PC-3 (cell line): Measurements from ENCODE around the gene CST11.

Experiments used
- CTCF ChIP-seq: fragments of 300-600 bp; sonication (generic); conservative IDR thresholded peaks from 2 replicates; pipeline ENCODE4 v1.5.1; 2017; ENCODE audit warnings: antibody characterized with exemption, low read depth, mild to moderate bottlenecking, low read length
- EZH2phosphoT487 ChIP-seq: fragments of 300-600 bp; sonication (generic); IDR thresholded peaks from 2 replicates; pipeline ENCODE4 v1.6.1; 2018; ENCODE audit warnings: mild to moderate bottlenecking, antibody characterized with exemption, low read length, borderline replicate concordance

- TF ChIP-seq CTCF (no peak), EZH2phosphoT487 (no peak)
Measured at GRCh38 chr20:23434521-23435313, 18.0 kb downstream of the CST11 start.
